GM12875 (cell line): ENCODE data around the gene KNSTRN.

Experiments
- H3K4me3 ChIP-seq: one replicate; pipeline ENCODE4 v1.5.1; 2011; ENCODE audit warnings: low read depth, low read length, control low read depth
- TF ChIP-seq, protein P1 (sequence below): IDR thresholded peaks from 2 replicates; pipeline ENCODE4 v1.5.1; 2011; ENCODE audit warnings: low read depth, mild to moderate bottlenecking, control low read depth, inconsistent platforms, low read length, moderate library complexity, borderline replicate concordance; ENCODE audit not compliant: insufficient read depth

Gene KNSTRN

DNA sequence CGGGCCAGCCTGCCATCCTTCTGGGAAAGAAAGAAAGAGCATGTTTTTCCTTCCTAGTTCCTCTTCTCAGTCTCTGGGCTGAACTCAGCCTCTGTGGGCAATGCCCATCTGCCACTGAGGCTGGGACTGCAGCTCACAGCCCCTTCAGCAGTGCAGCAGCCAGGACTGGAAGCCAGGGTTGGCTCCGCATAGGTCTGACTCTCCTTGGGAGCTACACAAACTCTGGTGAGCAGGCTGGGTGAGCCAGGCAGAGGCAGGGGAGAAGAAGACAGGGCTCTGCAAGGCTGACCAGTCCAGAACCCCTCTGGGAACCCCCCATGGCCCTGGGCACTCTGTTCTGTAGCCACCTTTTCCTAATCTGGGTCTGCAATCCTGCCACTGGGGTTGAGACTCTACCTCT, 20.9 kb upstream of the KNSTRN start:
- TF ChIP-seq, protein P1, sequence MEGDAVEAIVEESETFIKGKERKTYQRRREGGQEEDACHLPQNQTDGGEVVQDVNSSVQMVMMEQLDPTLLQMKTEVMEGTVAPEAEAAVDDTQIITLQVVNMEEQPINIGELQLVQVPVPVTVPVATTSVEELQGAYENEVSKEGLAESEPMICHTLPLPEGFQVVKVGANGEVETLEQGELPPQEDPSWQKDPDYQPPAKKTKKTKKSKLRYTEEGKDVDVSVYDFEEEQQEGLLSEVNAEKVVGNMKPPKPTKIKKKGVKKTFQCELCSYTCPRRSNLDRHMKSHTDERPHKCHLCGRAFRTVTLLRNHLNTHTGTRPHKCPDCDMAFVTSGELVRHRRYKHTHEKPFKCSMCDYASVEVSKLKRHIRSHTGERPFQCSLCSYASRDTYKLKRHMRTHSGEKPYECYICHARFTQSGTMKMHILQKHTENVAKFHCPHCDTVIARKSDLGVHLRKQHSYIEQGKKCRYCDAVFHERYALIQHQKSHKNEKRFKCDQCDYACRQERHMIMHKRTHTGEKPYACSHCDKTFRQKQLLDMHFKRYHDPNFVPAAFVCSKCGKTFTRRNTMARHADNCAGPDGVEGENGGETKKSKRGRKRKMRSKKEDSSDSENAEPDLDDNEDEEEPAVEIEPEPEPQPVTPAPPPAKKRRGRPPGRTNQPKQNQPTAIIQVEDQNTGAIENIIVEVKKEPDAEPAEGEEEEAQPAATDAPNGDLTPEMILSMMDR: no peak
- H3K4me3 ChIP-seq: no peak overlapping the region

DNA sequence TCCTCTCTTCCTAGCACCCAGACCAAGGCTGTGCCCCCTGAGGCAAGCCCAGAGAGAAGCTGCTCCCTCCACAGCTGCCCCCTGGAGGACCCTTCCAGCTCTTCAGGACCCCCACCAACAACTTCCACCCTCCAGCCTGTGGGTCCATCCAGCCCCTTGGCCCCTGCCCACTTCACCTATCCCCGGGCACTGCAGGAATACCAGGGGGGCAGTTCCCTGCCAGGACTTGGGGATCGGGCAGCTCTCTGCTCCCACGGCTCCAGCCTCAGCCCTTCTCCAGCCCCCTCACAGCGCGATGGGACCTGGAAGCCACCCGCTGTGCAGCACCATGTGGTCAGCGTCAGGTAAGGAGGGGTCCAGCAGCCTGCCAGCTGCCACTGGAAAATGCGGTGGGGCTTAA, 18.9 kb upstream of the KNSTRN start:
- H3K4me3 ChIP-seq: no peak overlapping the region
- TF ChIP-seq, protein P1: no peak

DNA sequence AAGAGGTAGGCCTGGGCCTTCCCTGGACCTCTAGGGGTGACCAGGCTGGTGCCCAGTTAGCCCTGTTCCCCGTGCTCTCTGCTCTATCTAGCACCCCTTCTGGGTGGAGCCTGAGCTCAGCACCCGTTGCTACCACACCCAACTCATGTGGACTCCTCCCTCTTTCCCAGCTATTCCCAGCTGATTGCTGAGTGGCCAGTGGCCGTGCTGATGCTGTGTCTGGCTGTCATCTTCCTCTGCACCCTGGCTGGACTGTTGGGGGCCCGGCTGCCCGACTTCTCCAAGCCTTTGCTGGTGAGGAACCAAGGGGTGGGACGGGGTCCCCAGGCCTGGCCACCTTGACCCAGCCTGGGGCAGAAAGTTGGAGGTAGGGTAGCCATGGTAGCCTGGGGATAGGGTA, 18.3 kb upstream of the KNSTRN start:
- TF ChIP-seq, protein P1: no peak
- H3K4me3 ChIP-seq: no peak overlapping the region

DNA sequence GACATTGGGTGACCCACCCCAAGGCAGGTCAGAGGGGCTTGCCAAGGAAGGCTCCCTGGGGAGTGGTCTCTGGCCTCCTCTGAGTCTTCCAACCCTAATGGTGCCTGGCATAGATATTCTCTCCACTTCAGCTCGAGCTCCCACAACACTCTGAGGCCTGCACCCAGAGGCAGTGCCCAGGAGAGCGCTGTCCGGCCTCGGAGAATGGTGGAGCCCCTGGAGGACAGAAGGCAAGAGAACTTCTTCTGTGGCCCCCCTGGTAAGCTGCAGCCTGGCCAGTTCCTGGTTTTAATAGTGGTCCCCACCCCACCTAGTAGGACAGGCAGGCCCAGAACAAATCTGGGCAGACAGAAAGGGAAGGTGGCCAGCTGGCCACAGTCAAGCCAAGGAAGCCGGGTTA, 17.5 kb upstream of the KNSTRN start:
- TF ChIP-seq, protein P1: no peak
- H3K4me3 ChIP-seq: no peak overlapping the region

DNA sequence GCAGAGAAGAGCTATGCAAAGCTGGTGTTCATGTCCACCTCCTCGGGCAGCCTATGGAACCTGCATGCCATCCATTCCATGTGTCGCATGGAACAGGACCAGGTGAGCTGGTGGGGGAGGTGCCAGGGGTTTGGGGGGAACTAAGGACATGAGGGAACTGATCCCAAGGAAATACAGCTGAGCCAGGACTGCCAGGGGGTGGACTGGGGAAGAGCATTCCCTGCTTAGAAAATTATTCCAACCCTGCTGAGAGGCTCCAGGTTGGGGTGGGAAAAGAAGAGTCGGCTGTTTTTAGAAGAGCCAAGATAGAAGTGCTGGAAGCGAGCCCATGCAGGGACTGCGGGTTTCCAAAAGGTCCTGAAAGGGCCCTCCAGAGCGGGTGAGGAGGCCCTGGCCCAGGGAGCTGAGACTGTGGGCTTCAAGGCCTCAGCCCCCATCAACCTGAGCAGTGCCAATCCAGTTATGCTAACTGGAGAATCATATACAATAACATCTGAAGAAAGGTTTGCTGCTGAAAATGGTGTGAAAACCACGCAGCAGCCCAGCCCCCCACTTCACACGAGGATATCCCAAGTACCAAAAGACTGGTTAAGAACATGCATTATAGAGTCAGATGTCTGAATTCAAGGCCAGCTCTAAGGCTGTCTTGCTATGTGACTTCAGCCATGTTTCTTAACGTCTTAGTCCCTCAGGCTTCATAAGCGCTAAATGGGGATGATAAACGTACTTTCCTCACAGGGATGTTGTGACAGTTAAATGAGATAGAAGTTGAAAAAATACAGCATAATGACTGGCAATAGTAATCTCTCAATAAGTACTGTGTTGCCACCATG, 16.7 kb upstream of the KNSTRN start:
- H3K4me3 ChIP-seq: no peak overlapping the region
- TF ChIP-seq, protein P1: no peak

DNA sequence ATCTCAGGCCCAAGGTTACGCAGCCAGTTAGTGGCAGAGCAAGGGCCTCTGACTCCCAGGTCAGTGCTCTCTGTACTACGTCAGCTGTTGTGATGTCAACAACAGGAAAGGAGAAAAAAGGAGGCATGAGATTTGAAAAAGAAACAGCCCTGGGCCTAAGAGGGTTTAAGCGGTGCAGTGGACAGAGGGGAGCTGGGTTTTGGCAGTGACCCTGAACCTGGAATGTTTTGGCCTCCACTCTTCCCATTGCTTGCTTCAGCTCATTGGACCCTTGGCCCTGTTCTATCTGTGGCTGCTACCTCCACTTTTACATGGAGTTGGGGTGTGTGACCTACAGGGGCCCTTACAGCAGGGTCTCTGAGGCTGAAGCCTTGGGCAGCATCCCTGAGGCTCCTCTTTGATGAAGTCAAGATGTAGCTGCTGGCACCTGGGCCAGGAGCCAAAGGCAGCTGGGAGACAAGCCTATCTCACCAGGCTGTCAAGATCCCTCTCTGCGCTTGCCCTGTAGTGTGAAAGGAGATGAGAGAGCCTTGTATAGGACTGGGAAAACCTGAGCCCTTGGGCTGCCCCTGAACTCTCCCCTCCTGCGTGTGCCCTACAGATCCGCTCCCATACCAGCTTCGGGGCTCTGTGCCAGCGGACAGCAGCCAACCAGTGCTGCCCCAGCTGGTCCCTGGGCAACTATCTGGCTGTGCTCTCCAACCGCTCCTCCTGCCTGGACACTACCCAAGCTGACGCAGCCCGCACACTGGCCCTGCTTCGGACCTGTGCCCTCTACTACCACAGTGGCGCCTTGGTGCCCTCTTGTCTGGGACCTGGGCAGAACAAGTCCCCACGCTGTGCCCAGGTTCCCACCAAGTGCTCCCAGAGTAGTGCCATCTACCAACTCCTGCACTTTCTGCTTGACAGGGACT, 15.8 kb upstream of the KNSTRN start:
- H3K4me3 ChIP-seq: no peak overlapping the region
- TF ChIP-seq, protein P1: no peak
